ENCODE measurements around the gene TRIM34. TPM values are rescaled to one million over a fixed set of nuclear protein-coding genes. Genes with fewer than 3 reads are reported as not detected.
"Not testable (repeated sequence)": the region's sequence is repeated elsewhere in the genome, so short reads cannot be mapped to it uniquely, and the experiment has no call there.

Gene TRIM34
- polyA plus RNA-seq, 1 donor = 4.5 TPM

DNA sequence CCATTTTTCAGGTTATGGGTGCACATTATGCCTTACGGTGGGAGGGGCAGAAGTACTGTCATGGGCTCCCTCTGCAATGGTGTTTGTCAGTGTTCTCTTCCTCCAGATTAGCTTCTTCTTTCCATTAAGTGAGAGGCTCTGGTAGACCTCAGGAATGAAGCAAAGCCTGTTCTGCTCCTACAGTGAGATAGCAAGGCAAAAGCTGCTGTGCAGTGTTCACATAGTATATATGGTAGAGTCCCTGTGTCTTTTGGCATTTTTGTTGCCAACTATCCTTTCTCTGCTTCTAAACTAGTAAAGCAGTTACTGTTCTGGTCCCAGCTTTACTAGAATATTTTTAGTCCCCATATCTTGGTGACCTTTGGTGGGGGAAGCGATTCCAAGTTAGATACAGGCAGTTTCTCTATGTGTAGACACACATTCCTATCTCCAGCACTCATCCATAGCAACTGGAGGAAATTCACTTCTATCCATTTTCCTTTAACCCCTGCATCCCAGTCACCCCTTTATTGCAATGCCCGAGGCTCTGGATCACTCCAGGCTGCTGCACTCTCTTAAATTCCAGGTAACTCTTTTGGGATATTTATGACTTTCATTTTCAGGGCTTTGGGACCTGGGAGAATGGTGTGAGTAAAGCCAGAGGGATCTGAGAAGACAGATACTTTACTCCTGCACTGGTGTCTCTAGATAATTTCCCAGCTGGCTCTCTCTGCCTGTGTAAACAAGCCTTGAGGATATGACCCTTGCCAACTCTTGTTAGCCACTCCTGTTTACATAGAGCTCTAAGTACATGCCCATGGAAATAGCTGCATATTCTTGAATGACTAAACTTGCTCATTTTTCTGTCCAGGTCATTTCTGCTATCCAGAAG lies 3.9 kb upstream of the TRIM34 start:
- DNase-seq (ENCODE audit: low read depth) = no peak

DNA sequence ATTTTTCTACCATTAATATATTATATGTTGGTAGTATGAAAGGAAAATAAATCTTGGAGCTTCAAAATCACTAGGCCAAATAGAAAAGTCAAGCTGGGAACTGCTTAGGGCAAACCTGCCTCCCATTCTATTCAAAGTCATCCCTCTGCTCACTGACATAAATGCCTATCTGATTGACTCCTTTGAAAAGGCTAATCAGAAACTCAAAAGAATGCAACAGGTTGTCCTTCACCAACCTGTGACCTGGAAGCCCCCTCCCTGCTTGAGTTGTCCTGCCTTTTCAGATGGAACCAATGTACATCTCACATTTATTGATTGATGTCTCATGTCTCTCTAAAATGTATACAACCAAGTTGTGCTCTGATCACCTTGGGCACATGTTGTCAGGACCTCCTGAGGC lies 3.2 kb upstream of the TRIM34 start:
- no peak for DNase-seq (ENCODE audit: low read depth)

DNA sequence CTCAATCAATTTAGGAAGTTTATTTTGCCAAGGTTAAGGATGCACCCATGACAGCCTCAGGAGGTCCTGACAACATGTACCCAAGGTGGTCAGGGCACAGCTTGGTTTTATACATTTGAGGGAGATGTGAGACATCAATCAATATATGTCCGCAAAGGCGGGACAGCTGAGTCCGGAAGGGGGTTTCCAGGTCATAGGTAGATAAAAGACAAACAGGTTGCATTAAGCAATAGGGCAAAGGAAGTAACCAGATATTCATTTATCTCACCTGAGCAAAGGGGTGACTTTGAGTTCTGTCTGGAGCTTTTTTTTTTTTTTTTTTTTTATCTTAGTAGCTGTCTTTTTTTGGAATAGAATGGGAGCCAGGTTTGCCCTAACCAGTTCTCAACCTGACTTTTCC lies 2.0 kb upstream of the TRIM34 start:
- DNase-seq (ENCODE audit: low read depth) = no peak

DNA sequence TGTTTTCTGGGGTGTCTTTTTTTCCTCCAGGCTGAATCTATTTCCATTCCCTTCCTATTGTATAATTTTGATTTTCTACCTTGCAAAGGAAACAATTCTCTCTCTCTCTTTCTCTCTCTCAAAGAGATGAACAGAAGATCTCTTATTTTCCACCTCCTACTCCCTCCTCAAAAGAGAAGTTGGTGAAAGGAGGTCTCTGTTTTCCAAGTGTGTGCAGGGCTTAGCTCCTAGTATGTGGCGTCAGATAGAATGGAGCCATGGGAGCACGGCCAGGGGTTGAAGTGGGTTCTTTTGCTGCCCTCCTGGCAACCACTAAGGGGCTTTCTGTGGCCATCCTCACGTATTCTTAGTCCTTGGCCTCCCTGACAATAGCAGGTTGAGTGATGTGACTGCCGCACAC lies 480 bp downstream of the TRIM34 start:
- DNase-seq (ENCODE audit: low read depth) = no peak

DNA sequence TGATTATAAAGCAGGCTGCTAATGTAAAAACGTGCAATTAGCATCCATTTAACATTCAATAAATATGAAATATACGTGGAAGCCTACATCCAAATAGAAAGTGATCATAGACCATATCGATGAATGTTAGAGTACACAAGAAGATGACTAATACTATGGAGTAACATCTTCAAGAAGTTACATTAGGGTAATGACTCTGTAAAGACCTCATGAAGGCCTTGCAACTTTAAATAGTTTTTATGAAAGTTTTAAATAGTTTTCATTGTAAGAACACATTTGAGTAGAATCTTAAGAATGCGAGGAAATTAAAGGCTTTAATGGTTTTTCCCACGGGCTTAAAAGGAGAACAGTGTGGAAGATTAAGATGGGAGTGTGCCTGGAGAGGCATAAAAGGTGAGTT lies 1.4 kb downstream of the TRIM34 start:
- DNase-seq (ENCODE audit: low read depth) = no peak

DNA sequence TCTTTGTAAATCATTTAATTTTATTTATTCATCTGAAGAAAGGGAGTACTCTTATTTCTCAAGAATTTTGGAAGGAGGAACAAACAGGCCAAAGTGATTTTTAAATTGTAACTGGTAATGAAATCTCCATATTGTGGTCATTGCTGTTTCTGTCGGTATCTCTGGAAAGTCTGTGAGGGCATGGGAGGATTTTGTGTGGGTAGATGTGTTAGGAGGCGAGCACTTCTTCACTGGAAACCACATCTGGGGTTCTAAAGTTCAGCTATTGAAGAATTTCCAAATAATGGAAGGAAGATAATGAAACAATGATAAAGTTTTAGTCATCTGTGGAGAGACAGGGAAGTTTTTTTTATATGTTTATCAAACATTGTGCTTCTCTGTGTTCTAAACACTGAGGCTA lies 6.6 kb downstream of the TRIM34 start:
- no peak for DNase-seq (ENCODE audit: low read depth)

DNA sequence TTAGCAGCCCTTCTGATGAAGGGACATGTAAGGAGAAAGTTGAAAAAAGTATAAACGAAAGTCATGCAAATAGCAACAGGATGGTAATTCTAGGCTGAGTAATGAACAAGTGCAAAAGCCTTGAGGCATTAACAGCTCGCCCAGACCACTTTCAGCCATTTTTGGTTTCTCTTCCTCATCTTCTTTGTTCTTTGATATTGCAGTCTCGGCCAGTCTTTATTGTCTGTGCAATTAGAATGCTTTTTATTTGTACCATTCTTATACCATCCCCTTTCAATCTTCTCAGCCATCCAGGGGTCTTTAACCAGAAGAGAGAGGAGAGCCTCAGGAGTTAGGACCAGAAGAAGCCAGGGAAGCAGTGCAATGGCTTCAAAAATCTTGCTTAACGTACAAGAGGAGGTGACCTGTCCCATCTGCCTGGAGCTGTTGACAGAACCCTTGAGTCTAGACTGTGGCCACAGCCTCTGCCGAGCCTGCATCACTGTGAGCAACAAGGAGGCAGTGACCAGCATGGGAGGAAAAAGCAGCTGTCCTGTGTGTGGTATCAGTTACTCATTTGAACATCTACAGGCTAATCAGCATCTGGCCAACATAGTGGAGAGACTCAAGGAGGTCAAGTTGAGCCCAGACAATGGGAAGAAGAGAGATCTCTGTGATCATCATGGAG lies 7.3 kb downstream of the TRIM34 start:
- DNase-seq (ENCODE audit: low read depth) = no peak

DNA sequence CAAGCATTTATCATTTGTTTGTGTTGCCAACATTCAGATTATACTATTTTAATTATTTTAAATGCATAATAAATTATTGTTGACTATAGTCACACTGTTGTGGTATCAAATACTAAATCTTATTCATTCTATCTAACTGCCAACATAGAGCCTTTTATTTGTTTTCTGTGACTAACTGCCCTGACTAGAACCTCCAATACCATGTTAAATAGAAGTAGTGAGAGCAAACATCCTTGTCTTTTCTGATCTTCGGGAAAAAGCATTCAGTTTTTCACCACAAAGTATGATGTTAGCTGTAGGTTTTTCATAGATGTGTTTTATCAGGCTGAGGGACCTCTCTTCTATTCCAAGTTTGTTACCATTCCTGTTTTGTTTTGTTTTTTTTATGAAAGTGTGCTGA lies 15.2 kb downstream of the TRIM34 start:
- no peak for DNase-seq (ENCODE audit: low read depth)

DNA sequence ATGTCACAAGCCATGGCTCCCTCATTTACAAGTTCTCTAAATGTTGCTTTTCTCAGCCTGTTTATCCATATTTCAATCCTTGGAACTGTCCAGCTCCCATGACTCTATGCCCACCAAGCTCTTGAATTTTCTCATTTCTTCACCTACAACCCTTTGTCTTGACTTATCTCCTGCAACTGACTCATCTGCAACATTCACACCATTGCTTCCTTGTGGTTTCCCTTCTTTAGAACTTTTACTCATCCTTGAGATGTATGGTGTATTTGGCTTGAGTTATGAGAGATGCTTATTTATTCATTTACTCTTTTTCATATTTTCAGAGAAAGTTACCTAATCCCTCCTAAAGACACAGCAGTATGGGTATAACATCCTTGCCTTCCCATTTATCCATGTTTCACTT lies 18.8 kb downstream of the TRIM34 start:
- DNase-seq (ENCODE audit: low read depth) = no peak

DNA sequence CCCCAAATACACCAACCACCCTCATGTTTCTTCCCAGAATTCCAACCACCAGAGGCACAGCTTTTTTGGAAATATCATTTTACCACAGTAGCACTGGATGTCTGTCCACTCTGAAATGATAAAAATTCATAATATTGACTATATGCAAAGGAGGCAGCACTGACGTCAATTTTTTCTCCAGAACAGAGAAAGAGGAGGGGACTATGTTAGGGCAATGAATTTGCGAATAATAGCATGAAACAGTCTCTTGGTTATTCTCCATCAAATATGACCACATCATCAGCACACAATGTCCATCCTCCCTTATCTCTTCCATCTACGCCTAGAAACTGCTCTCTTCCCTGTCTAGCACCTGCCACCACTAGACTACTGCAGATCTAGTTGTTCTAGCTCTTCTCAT lies 21.3 kb downstream of the TRIM34 start:
- DNase-seq (ENCODE audit: low read depth) = no peak

DNA sequence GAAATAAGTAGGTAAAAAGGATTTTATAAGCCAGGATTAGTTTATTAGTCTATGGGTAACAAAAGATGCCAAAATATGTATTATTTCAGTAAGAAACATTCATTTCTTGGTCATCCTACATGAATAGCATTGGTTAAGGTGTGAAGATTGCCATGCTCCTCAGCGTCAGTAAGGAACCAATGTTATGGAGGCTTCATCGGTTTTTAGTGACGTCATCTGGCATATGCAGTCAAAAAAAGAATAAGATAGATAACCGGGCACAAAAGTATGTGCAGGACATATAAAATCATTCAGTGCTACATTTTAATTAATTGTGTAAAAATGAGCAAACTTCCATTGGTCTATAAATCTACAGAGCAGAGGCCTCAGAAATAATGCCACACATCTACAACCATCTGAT lies 30.7 kb downstream of the TRIM34 start:
- DNase-seq (ENCODE audit: low read depth) = no peak

DNA sequence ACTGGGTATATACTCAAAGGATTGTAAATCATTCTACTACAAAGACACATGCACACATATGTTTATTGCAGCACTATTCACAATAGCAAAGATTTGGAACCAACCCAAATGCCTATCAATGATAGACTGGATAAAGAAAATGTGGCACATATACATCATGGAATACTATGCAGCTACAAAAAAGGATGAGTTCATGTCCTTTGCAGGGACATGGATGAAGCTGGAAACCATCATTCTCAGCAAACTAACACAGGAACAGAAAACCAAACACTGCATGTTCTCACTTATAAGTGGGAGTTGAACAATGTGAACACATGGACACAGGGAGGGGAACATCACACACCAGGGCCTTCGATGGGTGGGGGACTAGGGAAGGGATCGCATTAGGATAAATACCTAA lies 32.2 kb downstream of the TRIM34 start:
- not testable (repeated sequence) for DNase-seq (ENCODE audit: low read depth)

DNA sequence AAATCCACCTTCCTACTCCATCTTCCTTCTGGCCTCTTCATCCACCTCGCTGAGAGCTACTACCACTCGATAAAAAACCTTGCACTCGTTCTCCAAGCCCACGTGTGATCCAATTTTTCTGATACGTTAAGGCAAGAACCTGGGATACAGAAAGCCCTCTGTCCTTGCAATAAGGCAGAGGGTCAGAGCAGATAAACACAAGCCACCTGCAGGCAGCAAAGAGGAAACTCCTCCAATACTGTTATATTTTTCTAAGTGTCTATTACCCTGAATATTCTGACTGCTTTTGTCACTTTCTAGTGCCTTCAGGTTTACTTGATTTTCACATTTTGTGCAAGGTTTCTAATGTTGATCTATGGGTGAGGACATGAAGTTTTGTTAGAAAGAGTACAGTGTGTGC lies 33.5 kb downstream of the TRIM34 start:
- DNase-seq (ENCODE audit: low read depth) = no peak

DNA sequence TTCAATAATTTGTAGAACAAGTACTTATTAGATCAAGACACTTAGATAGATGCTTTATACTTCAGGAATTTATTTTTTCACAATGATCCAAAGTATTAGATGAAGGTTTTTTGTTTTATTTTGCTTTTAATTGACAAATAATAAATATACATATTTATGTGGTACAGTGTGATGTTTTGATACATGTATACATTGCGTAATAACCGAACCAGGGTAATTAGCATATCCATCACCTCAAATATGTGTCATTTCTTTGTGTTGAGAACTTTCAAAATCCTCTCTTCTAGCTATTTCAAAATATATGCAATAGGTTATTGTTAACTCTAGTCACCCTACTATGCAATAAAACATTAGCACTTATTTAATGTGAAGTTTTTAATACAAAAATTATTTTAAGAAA lies 38.7 kb downstream of the TRIM34 start:
- no peak for DNase-seq (ENCODE audit: low read depth)

DNA sequence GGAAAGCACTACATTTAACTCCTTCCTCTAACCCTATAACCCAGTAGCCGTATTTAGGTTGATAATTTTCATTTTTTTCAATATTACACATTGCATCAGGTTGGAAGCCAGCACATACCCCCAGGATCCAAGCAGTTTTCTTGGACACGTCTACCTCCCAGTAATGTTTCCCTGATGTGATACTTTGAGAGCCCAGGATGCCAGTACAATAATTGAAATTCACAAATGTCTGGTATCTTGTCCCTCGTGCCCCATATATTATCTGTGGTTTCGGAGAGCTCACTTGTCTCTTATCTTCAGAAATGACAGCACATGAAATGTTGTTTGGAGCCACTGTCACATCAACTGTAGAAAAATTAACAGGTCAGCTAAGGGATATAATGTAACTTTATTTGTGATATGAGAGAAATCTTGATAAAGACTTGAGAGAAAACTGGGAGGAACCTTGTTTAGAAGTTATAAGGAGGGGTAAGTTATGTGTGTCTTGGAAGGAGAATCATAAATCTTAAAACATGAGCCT lies 40.3 kb downstream of the TRIM34 start:
- DNase-seq (ENCODE audit: low read depth) = no peak

DNA sequence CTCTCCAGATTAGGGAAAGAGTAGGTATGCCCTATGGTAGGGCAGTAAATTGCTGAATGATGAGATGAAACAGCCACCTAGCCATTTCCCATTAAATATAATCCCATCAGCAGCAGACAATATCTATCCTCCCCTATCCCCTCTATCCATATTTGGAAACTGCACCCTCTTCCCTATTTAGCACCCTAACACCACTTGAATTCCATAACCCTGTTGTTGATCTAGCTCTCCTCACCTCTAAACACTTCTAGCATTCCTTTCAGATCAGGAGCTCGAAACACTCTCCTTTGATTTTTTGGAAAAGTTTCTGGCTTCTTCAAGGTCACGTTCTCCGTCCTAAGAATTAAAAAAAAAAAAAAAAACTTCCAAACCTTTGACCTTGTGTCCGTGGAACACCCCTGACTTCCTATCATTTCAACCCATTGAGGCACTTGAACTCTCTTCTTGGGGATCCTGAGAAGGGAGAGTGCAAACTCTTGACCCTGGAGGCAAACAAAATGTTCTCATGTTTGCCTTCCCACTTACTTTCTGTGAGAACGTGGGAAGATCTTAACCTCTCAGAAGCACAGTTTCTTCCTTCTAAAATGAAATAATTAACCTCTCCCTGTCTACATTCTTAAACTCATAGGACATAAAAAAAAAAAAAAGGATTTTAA lies 41.1 kb downstream of the TRIM34 start:
- DNase-seq (ENCODE audit: low read depth) = no peak

DNA sequence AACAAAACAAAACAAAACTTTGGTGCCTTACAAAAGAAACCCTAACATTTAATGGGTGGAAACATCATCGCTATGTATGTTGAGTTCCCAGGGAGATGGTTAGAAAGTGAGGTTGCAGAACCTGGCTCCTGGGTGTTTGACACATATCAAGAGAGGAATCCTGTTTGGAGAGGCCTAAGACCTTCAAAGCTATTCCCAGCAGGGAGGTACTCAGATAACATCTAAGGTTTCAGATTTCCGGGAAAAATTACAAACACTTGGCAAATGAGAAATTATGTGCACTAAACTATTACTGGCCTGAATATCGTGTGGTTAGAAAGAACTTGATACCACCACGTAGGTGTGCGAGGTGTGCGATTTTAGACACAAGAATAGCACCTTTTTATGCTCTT lies 41.6 kb downstream of the TRIM34 start:
- no peak for DNase-seq (ENCODE audit: low read depth)

DNA sequence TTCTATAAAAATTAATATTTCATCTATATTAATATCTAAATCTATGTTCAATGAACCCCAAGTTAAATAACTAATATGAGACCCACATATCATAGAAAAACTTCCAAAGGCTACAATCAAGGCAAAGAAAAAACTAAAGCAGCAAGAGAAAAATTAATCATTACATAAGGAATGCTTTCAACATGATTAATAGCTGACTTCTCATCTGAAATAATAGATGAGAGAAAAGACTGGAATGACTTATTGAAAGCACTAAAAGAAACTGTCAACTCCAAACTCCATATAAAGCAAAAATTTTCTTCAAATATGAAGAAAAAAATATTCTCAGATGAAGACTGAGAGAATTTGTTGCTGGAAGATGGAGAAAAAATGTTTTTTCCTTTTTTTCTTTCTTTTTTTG lies 47.0 kb downstream of the TRIM34 start:
- no peak for DNase-seq (ENCODE audit: low read depth)

DNA sequence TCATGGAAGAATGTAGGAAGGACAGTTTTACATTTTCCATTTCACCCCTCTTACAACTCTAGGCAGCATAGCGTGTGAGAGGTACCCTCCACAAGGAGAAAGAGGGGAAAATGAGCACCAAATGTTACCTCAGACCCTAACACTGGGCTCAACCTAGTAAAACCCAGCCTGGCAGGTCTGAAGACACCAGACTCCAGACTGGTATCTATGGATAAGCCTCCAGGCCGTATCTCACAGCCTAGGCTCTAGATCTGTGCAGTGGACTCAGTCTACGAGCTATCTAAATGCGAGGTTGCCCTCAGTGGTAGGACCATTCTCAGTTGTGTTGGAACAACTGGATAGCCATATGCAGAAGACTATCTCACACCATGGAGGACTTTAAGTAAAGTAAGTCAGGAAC lies 49.6 kb downstream of the TRIM34 start:
- no peak for DNase-seq (ENCODE audit: low read depth)

DNA sequence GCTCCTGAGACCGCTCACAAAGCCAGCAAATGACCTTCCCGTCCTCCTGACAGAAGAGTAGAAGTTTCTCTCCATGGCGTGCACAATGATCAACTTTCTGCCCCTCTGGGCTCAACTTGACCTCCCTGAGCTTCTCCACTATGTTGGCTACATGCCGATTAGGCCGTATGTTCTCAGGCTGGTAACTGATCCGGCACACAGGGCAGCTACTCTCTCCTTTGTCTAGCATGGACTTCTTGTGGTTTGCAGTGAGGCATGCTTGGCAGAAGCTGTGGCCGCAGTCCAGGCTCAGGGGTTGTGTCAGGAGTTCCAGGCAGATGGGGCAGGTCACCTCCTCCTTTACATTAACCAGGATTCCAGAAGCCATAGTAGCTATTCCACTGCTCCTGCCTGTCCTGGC lies 55.0 kb downstream of the TRIM34 start:
- DNase-seq (ENCODE audit: low read depth) = no peak

DNA sequence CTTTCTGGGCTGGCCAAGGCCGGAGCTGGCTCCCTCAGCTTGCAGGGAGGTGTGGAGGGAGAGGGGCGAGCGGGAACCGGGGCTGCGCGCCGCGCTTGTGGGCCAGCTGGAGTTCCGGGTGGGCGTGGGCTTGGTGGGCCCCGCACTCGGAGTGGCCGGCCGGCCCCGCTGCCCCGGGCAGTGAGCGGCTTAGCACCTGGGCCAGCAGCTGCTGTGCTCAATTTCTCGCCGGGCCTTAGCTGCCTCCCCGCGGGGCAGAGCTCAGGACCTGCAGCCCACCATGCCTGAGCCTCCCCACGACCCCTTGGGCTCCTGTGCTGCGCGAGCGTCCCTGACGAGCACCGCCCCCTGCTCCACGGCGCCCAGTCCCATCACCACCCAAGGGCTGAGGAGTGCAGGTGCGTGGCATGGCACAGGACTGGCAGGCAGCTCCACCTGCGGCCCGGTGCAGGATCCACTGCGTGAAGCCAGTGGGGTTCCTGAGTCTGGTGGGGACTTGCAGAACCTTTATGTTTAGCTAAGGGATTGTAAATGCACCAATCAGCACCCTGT lies 58.2 kb downstream of the TRIM34 start:
- DNase-seq (ENCODE audit: low read depth) = not testable (repeated sequence)

DNA sequence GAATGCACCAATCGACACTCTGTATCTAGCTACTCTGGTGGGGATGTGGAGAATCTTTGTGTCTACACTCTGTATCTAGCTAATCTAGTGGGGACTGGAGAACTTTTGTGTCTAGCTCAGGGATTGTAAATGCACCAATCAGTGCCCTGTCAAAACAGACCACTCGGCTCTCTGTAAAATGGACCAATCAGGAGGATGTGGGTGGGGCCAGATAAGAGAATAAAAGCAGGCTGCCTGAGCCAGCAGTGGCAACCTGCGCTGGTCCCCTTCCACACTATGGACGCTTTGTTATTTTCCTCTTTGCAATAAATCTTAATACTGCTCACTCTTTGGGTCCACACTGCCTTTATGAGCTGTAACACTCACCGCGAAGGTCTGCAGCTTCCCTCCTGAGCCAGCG lies 58.8 kb downstream of the TRIM34 start:
- not testable (repeated sequence) for DNase-seq (ENCODE audit: low read depth)
